HG03175 (cell line): ENCODE results near the gene STAB1.

Experiments used
- ATAC-seq: cut with Tn5 transposase; IDR thresholded peaks from one replicate; pipeline ENCODE4 v1.9.1; 2021; ENCODE audit warnings: mild to moderate bottlenecking, moderate library complexity; ENCODE audit not compliant: unreplicated experiment

Gene STAB1

DNA sequence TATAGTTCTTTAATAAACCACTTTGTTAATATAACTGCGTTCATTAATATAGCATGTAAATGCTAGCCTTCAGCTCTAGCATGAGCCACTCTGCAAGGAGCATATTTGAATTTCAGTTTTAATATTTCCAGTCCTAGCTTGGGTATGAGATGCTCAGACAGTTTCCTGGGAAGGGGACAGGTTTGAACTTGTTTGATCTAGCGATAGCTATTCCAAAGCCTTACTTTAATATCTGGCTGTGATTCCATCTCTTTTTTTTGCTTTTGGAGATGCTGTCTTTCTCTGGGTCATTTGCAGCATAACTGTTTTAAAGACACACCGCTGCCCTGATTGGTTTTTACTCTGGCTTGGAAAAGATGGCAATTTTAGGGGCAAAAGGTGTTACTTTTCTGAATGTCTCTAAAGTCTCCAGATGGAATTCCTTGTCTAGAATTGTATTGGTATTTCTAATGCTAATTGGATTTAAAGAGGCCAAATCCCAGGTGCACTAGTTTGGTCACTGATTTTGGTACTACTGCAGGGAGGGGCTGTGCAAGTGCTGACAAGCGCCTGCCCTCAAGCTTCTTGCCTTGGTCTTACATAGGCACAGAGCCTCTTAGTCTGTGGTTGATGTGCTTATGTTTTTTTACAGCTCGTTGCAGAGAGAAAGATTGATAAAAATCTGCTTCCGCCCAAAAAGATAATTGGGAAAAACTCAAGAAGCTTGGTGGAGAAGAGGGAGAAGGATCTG, 36.9 kb upstream of the STAB1 start:
- no peak for ATAC-seq

DNA sequence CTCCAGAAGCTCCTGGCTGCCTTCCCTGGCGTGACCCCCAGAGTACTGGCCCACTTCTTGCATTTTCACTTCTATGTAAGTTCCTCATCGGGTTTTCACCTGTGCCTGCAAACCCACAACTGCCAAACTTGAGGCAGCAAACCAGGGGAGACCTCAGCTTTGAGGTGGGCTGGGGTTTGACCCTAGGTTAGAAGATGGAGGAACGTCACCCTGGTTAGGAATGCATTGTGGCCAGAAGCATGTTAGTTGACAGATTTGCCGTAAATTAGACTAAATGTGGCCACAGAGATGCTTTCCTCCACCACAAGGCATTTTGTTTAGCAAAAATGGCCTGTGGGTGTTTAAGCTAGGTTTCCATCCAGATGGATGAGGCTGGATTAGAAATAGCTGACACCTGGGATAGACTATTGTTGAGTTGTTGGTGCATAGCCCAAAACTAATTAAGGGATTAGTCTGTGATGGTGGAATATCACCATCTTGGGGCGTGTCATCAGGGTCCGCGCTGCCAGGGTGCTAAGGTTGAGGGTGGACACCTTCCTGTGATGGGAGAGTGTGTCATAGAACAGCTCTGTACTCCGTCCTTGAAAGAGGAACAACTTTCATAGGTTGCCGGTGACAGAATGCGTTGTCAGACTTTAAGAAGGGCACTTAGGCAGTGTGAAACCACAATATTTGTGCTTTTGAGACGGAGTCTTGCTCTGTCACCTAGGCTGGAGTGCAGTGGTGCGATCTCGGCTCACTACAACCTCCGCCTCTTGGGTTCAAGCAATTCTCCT, 36.2 kb upstream of the STAB1 start:
- no peak for ATAC-seq

DNA sequence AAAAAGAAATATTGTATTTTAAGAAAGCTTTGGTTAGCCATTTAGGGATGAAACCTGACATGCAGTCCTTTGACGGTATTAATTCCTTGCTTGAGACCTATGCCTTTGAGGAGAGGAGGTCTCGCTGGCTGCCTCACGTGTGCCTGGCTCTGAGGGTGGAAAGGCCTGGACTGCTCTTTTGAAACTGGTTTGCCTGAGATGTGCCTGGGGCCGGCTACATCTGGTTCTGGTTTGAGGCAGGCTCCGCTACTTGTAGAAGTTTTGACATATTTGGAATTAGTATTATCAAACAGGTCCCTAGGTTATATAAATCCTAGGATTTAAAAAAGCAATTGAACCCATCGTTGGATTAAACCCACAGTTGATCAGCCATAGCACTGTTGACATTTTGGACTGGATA, 33.3 kb upstream of the STAB1 start:
- ATAC-seq, result no peak

DNA sequence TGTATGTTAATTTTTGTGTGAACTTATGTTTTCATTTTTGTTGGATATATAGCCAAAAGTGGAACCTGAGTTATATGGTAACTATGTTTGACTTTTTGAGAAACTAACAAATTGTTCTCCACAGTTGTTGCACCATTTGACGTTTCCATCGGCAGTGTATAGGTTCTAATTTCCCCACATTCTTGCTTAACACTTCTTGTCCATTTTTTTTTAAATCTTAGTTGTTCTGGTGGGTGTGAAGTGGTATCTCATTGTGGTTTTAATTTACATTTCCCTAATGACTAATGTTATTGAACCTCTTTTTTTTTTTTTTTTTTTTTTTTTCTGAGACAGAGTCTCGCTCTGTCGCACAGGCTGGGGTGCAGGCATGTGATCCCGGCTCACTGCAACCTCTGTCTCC, 31.7 kb upstream of the STAB1 start:
- ATAC-seq, result no peak

DNA sequence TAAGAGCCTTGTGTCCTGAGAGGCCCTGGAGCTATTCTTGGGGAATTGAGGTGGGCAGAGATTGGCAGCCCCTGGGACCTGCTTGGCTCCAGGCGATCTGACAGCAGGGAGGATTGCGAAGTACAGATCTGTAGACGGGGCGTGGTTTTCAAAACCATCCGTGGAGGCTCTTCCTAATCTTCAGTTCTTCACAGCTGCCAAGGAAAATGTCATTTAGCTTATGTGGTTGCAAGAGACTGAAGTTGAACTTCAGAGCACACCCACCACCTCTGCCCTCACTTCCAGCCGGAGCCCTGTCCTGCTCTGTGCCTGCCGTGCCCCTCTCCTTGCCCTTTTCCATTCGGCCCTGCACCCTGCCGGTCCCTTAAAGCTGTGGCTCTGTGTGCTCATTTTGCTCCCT, 26.8 kb upstream of the STAB1 start:
- no peak for ATAC-seq

DNA sequence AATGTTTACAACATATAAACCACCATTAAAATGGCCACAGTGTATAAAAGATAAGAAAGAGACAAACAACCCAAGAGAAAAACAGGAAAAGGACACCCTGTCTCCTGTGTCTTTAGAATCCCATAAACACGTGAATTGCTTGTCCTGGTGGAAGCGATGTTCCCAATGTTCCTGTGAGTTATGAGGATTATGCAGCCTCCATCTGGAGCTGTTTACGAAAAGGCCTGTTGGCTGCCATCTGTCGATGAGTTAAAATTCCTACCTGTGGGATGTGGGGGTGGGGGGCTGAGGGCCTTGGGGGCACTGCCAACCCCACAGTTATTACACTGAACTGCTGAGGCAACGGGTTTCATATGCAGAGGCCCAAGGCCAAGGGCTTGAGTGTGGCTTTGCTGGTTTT, 26.1 kb upstream of the STAB1 start:
- ATAC-seq, result no peak

DNA sequence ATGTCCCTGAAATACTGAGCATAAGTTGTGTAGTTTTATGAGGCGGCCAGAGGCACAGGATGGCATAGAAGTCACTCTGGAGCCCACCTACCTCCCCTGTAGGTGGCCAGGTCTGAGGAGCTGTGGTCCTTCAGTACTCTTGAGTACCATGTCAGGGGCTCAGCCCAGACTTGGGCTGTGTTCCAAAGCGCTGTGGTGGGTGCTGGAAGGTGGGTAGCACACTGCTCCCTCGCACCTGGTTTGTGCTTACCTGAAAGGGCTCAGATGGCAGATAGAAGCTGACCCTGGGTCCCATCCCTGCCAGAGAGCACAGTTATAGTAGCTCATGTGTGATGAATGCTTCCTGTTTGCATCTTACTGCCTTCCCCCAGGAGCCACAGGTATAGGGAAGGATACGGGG, 24.2 kb upstream of the STAB1 start:
- ATAC-seq, result no peak

DNA sequence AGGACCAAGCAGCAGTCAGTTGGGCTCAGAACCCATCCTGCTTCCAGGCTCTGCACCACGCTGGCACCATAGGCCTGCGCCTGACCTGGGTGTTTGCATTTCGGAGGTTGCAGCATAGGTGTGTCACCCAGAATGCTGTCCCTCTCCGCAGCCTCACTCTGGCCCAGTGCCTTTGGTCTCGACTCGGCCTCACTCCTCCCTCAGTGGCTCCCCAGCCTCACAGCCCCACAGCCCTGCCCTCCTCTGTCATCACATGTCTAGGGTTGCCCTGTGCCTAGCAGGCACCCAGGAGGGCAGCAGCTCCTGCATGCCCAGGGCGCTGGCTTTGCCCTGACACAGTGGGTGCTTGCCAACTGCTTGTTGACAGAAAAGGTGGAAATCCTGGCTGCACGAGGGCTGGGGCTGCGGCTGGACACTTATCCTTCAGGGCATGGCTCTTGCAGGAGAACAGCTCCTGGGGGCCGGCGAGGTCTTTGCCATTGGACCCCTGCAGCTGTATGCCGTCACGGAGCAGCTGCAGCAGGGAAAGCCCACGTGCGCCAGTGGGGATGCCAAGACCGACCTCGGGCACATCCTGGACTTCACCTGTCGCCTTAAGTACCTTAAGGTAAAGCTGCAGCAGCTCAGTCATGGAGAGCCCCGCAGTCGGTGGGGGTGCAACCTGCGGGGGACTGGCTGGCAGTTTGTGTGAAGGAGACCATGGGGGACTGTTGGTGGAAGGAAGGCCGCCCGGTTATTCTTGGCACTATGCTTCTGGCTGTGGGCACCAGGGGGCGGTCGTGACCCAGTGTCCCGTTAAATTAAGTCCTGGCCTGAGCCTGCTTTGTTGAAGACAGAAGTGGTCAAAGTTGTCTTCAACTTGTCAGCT, 23.5 kb upstream of the STAB1 start:
- ATAC-seq, result no peak

DNA sequence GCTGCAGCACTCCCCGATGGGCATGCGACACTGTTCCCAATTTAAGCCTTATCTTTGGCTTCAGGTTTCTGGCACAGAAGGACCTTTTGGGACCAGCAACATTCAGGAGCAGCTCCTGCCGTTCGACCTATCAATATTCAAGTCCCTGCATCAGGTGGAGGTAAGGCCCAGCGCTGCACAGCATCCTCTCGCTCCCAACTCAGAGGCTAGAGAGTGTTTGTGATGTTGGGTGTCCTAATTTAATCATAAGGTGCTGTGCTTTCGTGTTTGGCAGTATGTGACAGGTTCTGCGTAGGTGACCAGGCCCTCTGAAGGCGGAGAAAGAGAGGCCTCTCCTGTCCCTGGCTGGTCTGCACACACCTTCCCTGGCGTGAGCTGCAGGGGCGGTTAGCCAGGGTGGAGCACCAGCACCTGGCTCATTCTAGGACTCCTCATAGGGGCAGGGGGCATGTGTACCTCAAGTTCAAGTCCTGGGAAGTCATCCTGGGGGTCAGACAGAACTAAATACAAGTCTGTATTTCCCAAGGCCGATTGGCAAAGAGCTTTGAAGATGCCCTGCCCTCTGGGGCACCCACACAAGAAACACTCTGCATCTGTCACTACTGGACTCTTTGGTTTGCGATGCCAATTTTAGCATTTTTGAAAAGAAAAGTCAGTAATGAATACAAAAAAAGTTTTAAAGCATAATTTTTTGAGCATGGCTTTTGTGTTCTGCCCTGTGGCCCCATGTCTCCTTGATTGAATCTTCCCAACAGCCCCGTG, 22.7 kb upstream of the STAB1 start:
- ATAC-seq, result no peak

DNA sequence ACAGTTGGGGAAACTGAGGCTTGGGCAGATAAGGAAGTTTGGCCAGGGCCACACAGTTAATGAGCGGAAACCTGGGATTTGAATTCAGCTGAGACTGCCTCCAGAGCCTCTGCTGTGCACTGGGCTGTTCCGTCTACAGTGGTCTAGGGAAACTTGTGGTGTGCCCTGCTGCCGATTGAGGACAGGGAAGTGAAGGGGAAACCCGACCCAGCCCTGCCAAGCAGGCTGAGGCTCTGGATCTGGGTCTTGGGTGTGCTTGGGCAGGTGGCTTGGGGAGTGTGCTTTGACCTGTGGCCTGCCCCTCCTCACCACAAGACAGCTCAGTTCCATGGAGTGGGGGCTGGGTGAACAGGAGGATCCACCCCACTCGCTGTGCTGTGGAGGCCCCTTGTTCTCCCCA, 22.1 kb upstream of the STAB1 start:
- no peak for ATAC-seq

DNA sequence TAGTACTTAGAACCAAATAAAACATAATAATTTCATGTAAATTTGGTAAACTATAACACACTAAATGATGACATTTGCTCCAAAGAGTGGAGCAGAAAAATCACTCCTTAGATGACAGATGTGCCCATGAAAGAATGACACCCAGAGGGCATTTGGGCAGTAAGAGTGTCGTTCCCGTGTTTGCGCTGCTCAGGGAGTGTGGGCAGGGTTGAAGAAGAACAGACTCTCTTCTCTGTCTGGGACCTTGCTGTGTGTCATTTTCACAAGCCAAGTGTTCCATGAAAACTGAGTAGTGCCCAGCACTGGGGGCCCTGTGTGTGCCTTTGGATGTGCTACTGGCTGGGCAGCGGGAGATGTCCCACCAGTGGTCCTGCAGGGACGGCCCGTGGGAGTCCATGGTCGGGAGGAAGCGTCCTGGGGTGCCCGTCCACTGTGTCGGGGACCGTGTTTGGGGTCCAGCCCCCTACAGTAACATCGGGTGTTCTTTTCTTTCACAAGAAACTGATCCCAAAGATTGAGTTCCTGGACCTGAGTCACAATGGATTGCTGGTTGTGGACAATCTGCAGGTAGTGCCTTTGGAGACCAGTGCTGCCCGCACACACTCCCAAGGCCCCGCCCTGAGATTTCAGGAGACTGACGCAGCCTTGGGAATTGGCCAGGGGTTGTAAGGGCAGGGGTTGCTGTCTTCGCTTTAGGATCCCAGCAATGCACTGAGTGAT, 17.9 kb upstream of the STAB1 start:
- ATAC-seq, result no peak

DNA sequence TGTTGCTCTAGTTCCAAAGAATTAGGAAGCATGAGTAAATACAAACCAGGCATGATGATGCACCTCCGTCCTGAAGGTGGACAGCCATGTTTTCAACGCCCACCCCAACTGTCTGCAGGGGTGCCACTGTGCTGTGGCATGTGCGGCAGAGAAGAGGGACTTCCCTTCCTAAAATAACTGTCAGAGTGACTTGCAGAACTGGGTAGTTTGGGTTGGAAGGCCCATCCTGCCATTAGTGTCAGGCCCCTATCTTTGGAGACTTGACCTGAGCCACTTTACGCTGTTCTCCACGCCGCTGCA, 17.4 kb upstream of the STAB1 start:
- ATAC-seq, result no peak

DNA sequence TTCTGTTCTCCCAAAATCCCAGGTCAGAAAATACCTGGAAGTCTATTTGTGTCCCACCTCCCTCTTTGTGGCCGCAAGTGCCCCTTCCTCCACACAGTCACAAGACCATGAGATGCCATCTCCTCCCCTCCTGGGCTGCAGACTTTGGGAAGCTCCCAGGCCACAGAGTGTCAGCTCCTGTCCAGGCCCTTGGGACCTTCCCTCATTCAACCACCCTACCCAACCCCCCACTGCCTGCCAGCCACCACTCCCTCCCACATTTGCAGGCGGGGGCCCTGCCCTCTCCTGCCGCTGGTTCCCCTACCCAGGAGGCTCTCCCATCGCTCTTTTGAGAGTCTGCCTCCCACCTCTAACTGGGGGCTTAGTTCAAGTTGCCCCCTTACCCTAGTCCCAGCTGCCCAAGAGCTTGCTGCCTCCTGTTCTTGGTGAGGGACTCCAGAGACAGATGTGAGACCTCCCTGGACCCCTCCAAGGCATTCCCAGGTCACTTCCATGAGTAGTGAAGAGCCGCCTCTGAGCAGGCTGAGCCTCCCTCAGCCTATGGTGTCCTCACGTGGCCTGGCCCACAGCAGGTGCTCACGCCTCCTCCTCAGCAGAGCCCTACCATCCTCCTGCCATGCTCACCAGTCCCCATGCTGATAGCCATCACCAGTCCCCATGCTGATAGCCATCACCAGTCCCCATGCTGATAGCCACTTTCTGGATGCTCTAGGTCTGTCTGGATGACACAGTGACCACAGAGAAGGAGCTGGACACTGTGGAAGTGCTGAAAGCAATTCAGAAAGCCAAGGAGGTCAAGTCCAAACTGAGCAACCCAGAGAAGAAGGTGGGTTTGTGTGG, 15.9 kb upstream of the STAB1 start:
- ATAC-seq, result no peak

DNA sequence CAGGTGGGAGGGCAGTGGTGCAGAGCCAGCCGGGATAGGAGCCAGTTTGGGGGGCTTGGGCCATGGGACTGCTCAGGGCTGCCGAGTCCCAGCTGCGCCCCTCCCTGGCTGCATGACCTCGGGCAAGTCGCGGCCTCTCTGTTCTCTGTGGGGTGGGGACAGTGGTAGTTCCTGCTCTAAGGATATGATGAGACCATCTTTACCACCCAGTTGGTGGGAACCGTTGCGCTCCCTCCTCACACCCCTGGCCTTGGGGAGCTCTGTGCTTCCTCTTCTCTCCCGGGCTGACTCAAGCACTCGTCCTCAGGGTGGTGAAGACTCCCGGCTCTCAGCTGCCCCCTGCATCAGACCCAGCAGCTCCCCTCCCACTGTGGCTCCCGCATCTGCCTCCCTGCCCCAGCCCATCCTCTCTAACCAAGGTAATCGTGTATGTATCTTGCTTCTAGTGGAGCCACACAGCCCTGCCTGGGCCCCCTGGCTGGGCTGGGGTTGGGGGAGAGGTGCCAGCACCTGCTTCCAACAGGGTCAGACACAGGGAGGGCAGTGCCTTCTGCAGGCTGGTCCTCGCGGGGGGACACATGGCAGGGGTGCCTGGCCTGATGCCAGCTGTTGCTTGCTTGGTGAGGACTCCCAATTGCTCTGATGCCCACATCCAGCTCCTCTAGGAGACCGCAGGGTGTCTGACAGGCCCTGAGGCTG, 15.1 kb upstream of the STAB1 start:
- ATAC-seq, result no peak

DNA sequence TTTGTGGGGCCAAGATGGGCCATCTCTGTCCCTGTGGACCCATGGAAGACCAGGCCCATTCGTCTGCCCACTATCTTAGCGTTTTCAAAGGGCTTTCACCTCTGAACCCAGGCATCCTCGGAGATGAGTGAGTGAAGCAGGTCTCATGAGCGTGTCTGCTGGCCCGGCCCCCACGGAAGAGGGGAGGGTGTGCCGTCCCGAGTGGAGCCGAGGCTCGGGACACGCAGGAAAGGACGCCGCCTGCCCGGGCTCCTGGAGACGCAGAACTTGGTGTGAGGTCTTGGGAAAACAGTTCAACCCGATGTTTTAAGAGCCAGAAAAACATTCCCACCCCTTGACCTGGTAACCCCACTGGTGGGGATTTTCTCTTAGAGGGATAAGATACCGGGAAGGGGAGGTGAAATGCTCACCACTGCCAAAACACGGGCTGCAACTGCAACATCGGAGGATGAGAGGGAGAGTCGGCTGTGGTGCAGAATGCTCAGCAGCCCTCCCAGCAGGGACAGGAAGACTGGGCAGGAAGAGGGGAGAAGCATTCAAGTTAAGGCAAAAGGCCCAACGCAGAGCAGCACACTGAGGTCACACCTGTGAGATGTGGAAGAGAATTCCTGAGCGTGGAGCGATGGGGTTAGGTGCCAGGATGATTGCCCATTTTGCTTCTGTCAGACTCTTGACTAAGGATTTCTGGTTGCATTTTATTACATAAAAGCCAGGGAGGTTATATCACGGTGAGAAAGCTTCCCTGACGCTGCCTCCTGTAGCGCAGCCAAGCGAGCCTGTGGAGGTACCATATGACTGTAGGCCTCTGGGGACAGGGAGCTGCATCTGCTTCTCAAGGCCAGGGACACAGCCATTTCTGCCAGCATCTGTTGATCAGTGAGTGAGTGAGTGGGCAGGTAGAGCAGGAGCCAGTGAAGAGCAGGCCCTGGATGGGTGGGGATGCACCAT, 14.1 kb upstream of the STAB1 start:
- no peak for ATAC-seq

DNA sequence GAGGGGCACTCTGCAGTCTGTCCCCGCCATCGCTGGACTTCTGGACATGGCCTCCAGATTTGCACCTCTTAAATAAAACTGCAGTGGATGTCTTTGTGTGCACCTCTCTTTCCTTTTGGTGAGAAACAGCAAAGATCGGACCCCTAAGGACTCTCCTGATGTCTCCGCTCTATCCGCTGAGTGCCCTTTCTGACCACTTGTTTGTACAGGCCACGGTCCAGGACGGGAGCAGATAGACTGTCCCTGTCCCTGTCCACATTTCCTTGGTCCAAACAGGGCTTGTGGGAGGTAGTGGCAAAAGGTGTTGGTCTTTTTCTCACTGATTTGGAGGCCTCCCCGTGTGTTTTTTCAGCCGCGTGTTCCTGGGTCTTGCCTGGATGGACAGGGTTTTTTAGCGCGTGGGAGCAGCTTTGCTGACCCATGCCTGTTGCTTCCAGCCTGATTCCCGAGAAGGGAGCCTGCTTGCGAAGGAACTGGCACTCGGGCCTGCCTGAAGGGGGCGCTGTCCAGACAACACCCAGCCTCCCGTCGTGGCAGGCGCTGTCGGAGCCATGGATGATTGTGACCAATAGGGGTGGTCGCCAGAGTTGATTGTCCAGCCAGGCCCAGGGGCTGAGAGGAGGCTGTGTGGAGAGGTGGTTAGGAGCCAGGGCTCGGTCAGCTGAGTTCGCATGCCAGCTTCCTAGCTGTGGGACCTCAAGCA, 13.2 kb upstream of the STAB1 start:
- ATAC-seq, result no peak

DNA sequence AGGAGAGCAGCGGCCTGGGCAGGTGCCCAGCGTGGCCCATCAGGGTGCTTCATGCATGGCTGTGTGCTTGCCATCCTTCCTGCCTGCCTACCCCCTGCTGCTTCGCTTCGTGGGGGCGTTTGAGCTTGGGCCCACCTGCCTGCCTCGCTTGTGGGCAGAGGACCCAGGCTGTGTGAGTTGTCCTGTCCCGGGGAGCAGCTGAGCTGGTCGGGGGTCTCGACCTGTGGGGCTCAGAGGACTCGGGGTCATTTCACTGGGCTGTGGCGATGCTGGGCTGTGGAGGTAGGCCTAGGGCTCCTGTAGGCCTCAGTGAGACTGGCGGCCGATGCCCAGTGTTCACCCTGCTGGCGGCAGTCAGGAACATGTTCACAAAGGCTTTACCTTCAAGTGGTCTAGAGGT, 12.1 kb upstream of the STAB1 start:
- no peak for ATAC-seq
